Natural killer cell (primary cell): ENCODE results near the gene CD109. TPM values are rescaled to one million over a fixed set of nuclear protein-coding genes. Genes with fewer than 3 reads are reported as not detected.

Source experiments
- ATAC-seq, 3 donors: fragments of 150-1000 bp in 2 of 3; fragments of 200-7000 bp in 1 of 3; cut with Tn5 transposase; 1 replicate in 1 of 3; 2 replicates in 2 of 3; pipeline ENCODE4 v1.10.0; 2021; ENCODE audit warnings: mild to moderate bottlenecking in 2 of 3, moderate library complexity in 2 of 3
- DNase-seq, 2 donors: peaks; one replicate each; pipeline versions ENCODE4 v3.0.0 to v3.0.0-alpha.2; 2013 to 2021; ENCODE audit warnings: mixed read lengths in 1 of 2
- H3K27ac ChIP-seq: one replicate; pipeline ENCODE4 v1.5.1; 2013; ENCODE audit warnings: mild to moderate bottlenecking, low read length
- H3K27me3 ChIP-seq: one replicate; pipeline ENCODE4 v1.6.1; 2013; ENCODE audit warnings: low read length; ENCODE audit not compliant: control insufficient read depth, insufficient read depth
- H3K36me3 ChIP-seq: one replicate; pipeline ENCODE4 v1.6.1; 2013; ENCODE audit warnings: low read length; ENCODE audit not compliant: control insufficient read depth, insufficient read depth
- H3K4me1 ChIP-seq: one replicate; pipeline ENCODE4 v1.6.1; 2013; ENCODE audit warnings: low read length; ENCODE audit not compliant: control insufficient read depth, insufficient read depth
- H3K4me3 ChIP-seq: one replicate; pipeline ENCODE4 v1.5.1; 2013; ENCODE audit warnings: low read length
- H3K9me3 ChIP-seq: one replicate; pipeline ENCODE4 v1.6.1; 2013; ENCODE audit warnings: low read length; ENCODE audit not compliant: control insufficient read depth, insufficient read depth
- H3K27ac Mint-ChIP-seq, 2 donors: one replicate each; pipeline ENCODE4 v1.8.0; 2022; ENCODE audit warnings: mild to moderate bottlenecking in 2 of 2, mixed read lengths in 2 of 2, moderate library complexity in 1 of 2
- H3K27me3 Mint-ChIP-seq, 2 donors: one replicate each; pipeline ENCODE4 v1.8.0; 2022; ENCODE audit warnings: low read depth in 2 of 2, mixed read lengths in 2 of 2
- H3K36me3 Mint-ChIP-seq: one replicate; pipeline ENCODE4 v1.8.0; 2022; ENCODE audit warnings: mixed read lengths
- H3K4me1 Mint-ChIP-seq, 2 donors: one replicate each; pipeline ENCODE4 v1.8.0; 2022; ENCODE audit warnings: mixed read lengths in 2 of 2
- H3K4me3 Mint-ChIP-seq: one replicate; pipeline ENCODE4 v1.8.0; 2022; ENCODE audit warnings: mild to moderate bottlenecking, moderate library complexity, mixed read lengths
- H3K9me3 Mint-ChIP-seq, 2 donors: one replicate each; pipeline ENCODE4 v1.8.0; 2022; ENCODE audit warnings: mixed read lengths in 2 of 2
- CTCF ChIP-seq: fragments of 200-600 bp; IDR thresholded peaks from one replicate; pipeline ENCODE4 v1.8.0; 2022; ENCODE audit warnings: antibody characterized with exemption
- WGBS: methylation state at CpG from one replicate; pipeline ENCODE4 v1.1.7; 2013; ENCODE audit warnings: missing lambda C conversion rate; ENCODE audit not compliant: insufficient coverage; 5-methylcytosine and 5-hydroxymethylcytosine counted together
- intact Hi-C: fragments of 100-400 bp; cut with micrococcal nuclease; formaldehyde crosslinking; loops from one replicate; pipeline ENCODE4 v1.14.2; 2022
- total RNA-seq, 4 donors: library from RNA; stranded (reverse); fragments of 120-200 nt in 1 of 4; gene quantifications; one replicate each; pipeline versions ENCODE4 v1.2.3 to v1.2.4, GENCODE V29; 2013 to 2022

The CD109 gene
- total RNA-seq, 3 donors from 2014 or later (not counting 1 experiment from before 2014, with no cell fraction given): 0.24 to 0.88 (median 0.83) TPM

GRCh38 chr6:73665686-73666319, 30.2 kb upstream of the CD109 start:
- TF ChIP-seq CTCF: no peak
- peaks cover 2% of the 10 kb centered on the region for H3K27me3 ChIP-seq
- H3K4me3 ChIP-seq: no peak overlapping the region
- H3K9me3 ChIP-seq: no peaks in the 10 kb centered on the region
- WGBS: 73% methylated on average over 2 of the region's 3 CpGs
- ATAC-seq: no peak
- Mint-ChIP-seq H3K27ac (no peak overlapping the region), H3K27me3 (peaks cover 13 to 50% of the 10 kb centered on the region in 2 donors), H3K4me3 (no peak overlapping the region), H3K9me3 (no peaks in the 10 kb centered on the region), H3K36me3 (no peaks in the 10 kb centered on the region), H3K4me1 (no peaks in the 10 kb centered on the region)
- intact Hi-C loops: no loop called here
- no peak overlapping the region for H3K27ac ChIP-seq
- no peaks in the 10 kb centered on the region for H3K36me3 ChIP-seq
- H3K4me1 ChIP-seq: no peaks in the 10 kb centered on the region
- DNase-seq: no peak

- peaks cover 2% of the 10 kb centered on the region for H3K27me3 ChIP-seq
- H3K4me1 Mint-ChIP-seq: no peaks in the 10 kb centered on the region
- H3K4me3 ChIP-seq: no peak overlapping the region
- no peaks in the 10 kb centered on the region for H3K4me1 ChIP-seq
- H3K27ac ChIP-seq: no peak overlapping the region
- ATAC-seq (no peak), DNase-seq (no peak)
- WGBS: 90% methylated on average over 2 of the region's 2 CpGs
- H3K27ac Mint-ChIP-seq: no peak overlapping the region
- H3K9me3 Mint-ChIP-seq: no peaks in the 10 kb centered on the region
- no peaks in the 10 kb centered on the region for H3K36me3 ChIP-seq
- intact Hi-C loops: no loop called here
- no peak for TF ChIP-seq CTCF
- H3K36me3 Mint-ChIP-seq: no peaks in the 10 kb centered on the region
- H3K27me3 Mint-ChIP-seq: peaks cover 14 to 53% of the 10 kb centered on the region in 2 donors
- no peak overlapping the region for H3K4me3 Mint-ChIP-seq
- H3K9me3 ChIP-seq: no peaks in the 10 kb centered on the region
Measured at GRCh38 chr6:73666393-73666792, 29.6 kb upstream of the CD109 start.

GRCh38 chr6:73667798-73668197, 28.2 kb upstream of the CD109 start:
- no peak for ATAC-seq
- no peak overlapping the region for H3K4me3 Mint-ChIP-seq
- H3K36me3 ChIP-seq: no peaks in the 10 kb centered on the region
- DNase-seq: no peak
- no peak for TF ChIP-seq CTCF
- no peaks in the 10 kb centered on the region for H3K36me3 Mint-ChIP-seq
- H3K4me1 ChIP-seq: no peaks in the 10 kb centered on the region
- no peak overlapping the region for H3K27ac ChIP-seq
- no CpG with 5 or more reads among the region's 1 CpG for WGBS
- no peaks in the 10 kb centered on the region for H3K9me3 Mint-ChIP-seq
- H3K4me3 ChIP-seq: no peak overlapping the region
- no peaks in the 10 kb centered on the region for H3K9me3 ChIP-seq
- intact Hi-C loops: no loop called here
- peaks cover 14 to 53% of the 10 kb centered on the region in 2 donors for H3K27me3 Mint-ChIP-seq
- H3K27me3 ChIP-seq: peaks cover 2% of the 10 kb centered on the region
- no peaks in the 10 kb centered on the region for H3K4me1 Mint-ChIP-seq
- H3K27ac Mint-ChIP-seq: no peak overlapping the region

GRCh38 chr6:73669005-73669404, 27.0 kb upstream of the CD109 start:
- Mint-ChIP-seq H3K4me1 (no peaks in the 10 kb centered on the region), H3K9me3 (no peaks in the 10 kb centered on the region), H3K4me3 (no peak overlapping the region), H3K27me3 (peaks cover 14 to 51% of the 10 kb centered on the region in 2 donors), H3K36me3 (no peaks in the 10 kb centered on the region), H3K27ac (no peak overlapping the region)
- Histone ChIP-seq H3K4me3 (no peak overlapping the region), H3K36me3 (no peaks in the 10 kb centered on the region), H3K27ac (no peak overlapping the region), H3K4me1 (no peaks in the 10 kb centered on the region), H3K9me3 (no peaks in the 10 kb centered on the region), H3K27me3 (peaks cover 2% of the 10 kb centered on the region)
- DNase-seq: no peak
- WGBS: no CpG with 5 or more reads among the region's 1 CpG
- ATAC-seq: no peak
- intact Hi-C loops: no loop called here
- TF ChIP-seq CTCF: no peak
